A673 (cell line): ENCODE results near the gene RTN4RL1. TPM values are rescaled to one million over a fixed set of nuclear protein-coding genes. Genes with fewer than 3 reads are reported as not detected.

Source experiments
- BruUV-seq: library from RNA; stranded (reverse); fragments of 400-500 nt; replicated peaks from 2 replicates; lab custom pipeline; 2021; lab: Mats Ljungman, UMichigan
- CTCF ChIA-PET: fragments of 300-600 bp; sonication (Branson Sonifier 250); formaldehyde crosslinking; loops from one replicate; lab custom pipeline; 2022; ENCODE audit warnings: antibody characterized with exemption; lab: Charles Lee
- POLR2A ChIA-PET: fragments of 300-600 bp; sonication (Branson Sonifier 250); formaldehyde crosslinking; loops from one replicate; lab custom pipeline; 2022; ENCODE audit warnings: antibody characterized with exemption; ENCODE audit not compliant: low non-redundant PET; lab: Charles Lee
- DNase-seq: peaks from one replicate; pipeline ENCODE4 v3.0.0-alpha.2; 2015; ENCODE audit warnings: low spot score
- H3K27ac ChIP-seq: fragments of 200-600 bp; sonication (generic); 2 replicates; pipeline ENCODE4 v1.5.1; 2016; ENCODE audit warnings: mixed run types, low read depth, mild to moderate bottlenecking, mixed read lengths, antibody characterized with exemption, low read length; ENCODE audit not compliant: poor library complexity, severe bottlenecking
- H3K27me3 ChIP-seq: fragments of 200-600 bp; sonication (generic); replicated peaks from 2 replicates; pipeline ENCODE4 v1.6.1; 2017; ENCODE audit warnings: mixed run types, low read depth, mild to moderate bottlenecking, mixed read lengths, antibody characterized with exemption, low read length; ENCODE audit not compliant: insufficient read depth, poor library complexity
- H3K36me3 ChIP-seq: fragments of 200-600 bp; sonication (generic); 2 replicates; pipeline ENCODE4 v1.6.1; 2016; ENCODE audit warnings: mixed run types, mild to moderate bottlenecking, mixed read lengths, antibody characterized with exemption, low read length; ENCODE audit not compliant: insufficient read depth, poor library complexity, severe bottlenecking
- H3K4me1 ChIP-seq: fragments of 200-600 bp; sonication (generic); 2 replicates; pipeline ENCODE4 v1.6.1; 2017; ENCODE audit warnings: mixed run types, mild to moderate bottlenecking, mixed read lengths, antibody characterized with exemption, low read length; ENCODE audit not compliant: insufficient read depth, poor library complexity, severe bottlenecking
- H3K4me3 ChIP-seq: fragments of 200-600 bp; sonication (generic); 2 replicates; pipeline ENCODE4 v1.5.1; 2016; ENCODE audit warnings: low read depth, mixed run types, mild to moderate bottlenecking, mixed read lengths, low read length; ENCODE audit not compliant: poor library complexity, severe bottlenecking
- H3K9me3 ChIP-seq: fragments of 200-600 bp; sonication (generic); 2 replicates; pipeline ENCODE4 v1.6.1; 2016; ENCODE audit warnings: mixed run types, low read depth, mild to moderate bottlenecking, mixed read lengths, antibody characterized with exemption, low read length; ENCODE audit not compliant: poor library complexity, severe bottlenecking
- CTCF ChIP-seq: fragments of 300-800, 200-600 bp; sonication (generic); conservative IDR thresholded peaks from 2 replicates; pipeline ENCODE4 v1.5.1; 2017; ENCODE audit warnings: low read depth, mild to moderate bottlenecking, antibody characterized with exemption, low read length, moderate library complexity, mixed read lengths
- EZH2 ChIP-seq: fragments of 200-600 bp; sonication (generic); IDR thresholded peaks from 2 replicates; pipeline ENCODE4 v1.6.1; 2017; ENCODE audit warnings: borderline replicate concordance, low read depth, mild to moderate bottlenecking, mixed read lengths, antibody characterized with exemption, low read length; ENCODE audit not compliant: poor library complexity, severe bottlenecking
- intact Hi-C: fragments of 100-400 bp; cut with micrococcal nuclease; formaldehyde crosslinking; loops from one replicate; pipeline ENCODE4 v1.10.0; 2022; ENCODE audit not compliant: unreplicated experiment
- total RNA-seq: library from RNA; stranded (reverse); gene quantifications from 2 replicates; pipeline ENCODE4 v1.2.3, GENCODE V29; 2021

RTN4RL1 gene
- total RNA-seq, 1 experiment from 2014 or later: 0.80 TPM

GRCh38 chr17:1975573-1975972 lies 49.6 kb downstream of the RTN4RL1 start:
- H3K9me3 ChIP-seq: no peaks in the 10 kb centered on the region
- H3K36me3 ChIP-seq: no peaks in the 10 kb centered on the region
- ChIA-PET CTCF (no interaction called here), POLR2A (interaction anchor here (0.5 to 0.6 kb wide), 2 partner anchors 11 to 620 kb away, joined by 3 to 8 read pairs; no protein-coding TSS in a partner anchor)
- TF ChIP-seq EZH2: no peak
- TF ChIP-seq CTCF: no peak
- no peak overlapping the region for H3K4me3 ChIP-seq
- H3K27me3 ChIP-seq: no peaks in the 10 kb centered on the region
- no TSS peak for BruUV-seq
- intact Hi-C loops: no loop called here
- no peak overlapping the region for H3K27ac ChIP-seq
- DNase-seq: no peak
- H3K4me1 ChIP-seq: no peaks in the 10 kb centered on the region

- H3K4me3 ChIP-seq: no peak overlapping the region
- BruUV-seq: no TSS peak
- H3K27me3 ChIP-seq: no peaks in the 10 kb centered on the region
- H3K4me1 ChIP-seq: no peaks in the 10 kb centered on the region
- POLR2A ChIA-PET: no interaction called here
- CTCF ChIA-PET: no interaction called here
- H3K9me3 ChIP-seq: no peaks in the 10 kb centered on the region
- no peak overlapping the region for H3K27ac ChIP-seq
- H3K36me3 ChIP-seq: no peaks in the 10 kb centered on the region
- intact Hi-C loops: no loop called here
- DNase-seq: peak; percentile 40
- TF ChIP-seq EZH2 (no peak), CTCF (no peak)
Measured at GRCh38 chr17:1972487-1973160, 52.5 kb downstream of the RTN4RL1 start.

- Histone ChIP-seq H3K9me3 (no peaks in the 10 kb centered on the region), H3K27ac (no peak overlapping the region), H3K27me3 (no peaks in the 10 kb centered on the region), H3K36me3 (no peaks in the 10 kb centered on the region), H3K4me3 (no peak overlapping the region), H3K4me1 (peaks cover 5% of the 10 kb centered on the region)
- no TSS peak for BruUV-seq
- ChIA-PET CTCF (no interaction called here), POLR2A (no interaction called here)
- no peak for DNase-seq
- no peak for TF ChIP-seq CTCF
- TF ChIP-seq EZH2: no peak
- intact Hi-C loops: no loop called here
Measured at GRCh38 chr17:1970843-1971384, 54.2 kb downstream of the RTN4RL1 start.
